Gastrocnemius medialis (tissue), 4 donors: Measurements from ENCODE around the gene TXNRD1. TPM values are rescaled to one million over a fixed set of nuclear protein-coding genes. Genes with fewer than 3 reads are reported as not detected.
"Not testable (repeated sequence)": the region's sequence is repeated elsewhere in the genome, so short reads cannot be mapped to it uniquely, and the experiment has no call there.

Source experiments
- ATAC-seq, 2 donors: fragments of 150-250 bp; one replicate each; pipeline ENCODE4 v1.9.1; 2016
- DNase-seq, 2 donors: peaks; one replicate each; pipeline ENCODE4 v3.0.0-alpha.2; 2019
- H3K27ac ChIP-seq, 4 donors: fragments of 200-600 bp; sonication (generic); 1 replicate in 1 of 4; 2 replicates in 3 of 4; pipeline ENCODE4 v1.5.1; 2016 to 2018; ENCODE audit warnings: mild to moderate bottlenecking in 2 of 4, moderate library complexity in 1 of 4
- H3K27me3 ChIP-seq, 3 donors: fragments of 200-600 bp; sonication (generic) in 2 of 3; 1 replicate in 1 of 3; 2 replicates in 2 of 3; pipeline versions ENCODE4 v1.5.1 to v1.6.0; 2016 to 2019; ENCODE audit warnings: mild to moderate bottlenecking in 1 of 3, moderate library complexity in 1 of 3
- H3K36me3 ChIP-seq, 2 donors: fragments of 200-600 bp; sonication (generic) in 1 of 2; one replicate each; pipeline ENCODE4 v1.5.1; 2017 to 2018
- H3K4me1 ChIP-seq, 2 donors: fragments of 200-600 bp; sonication (generic) in 1 of 2; one replicate each; pipeline ENCODE4 v1.5.1; 2016 to 2017; ENCODE audit warnings: mild to moderate bottlenecking in 2 of 2
- H3K4me3 ChIP-seq, 4 donors: fragments of 200-600 bp; sonication (generic) in 3 of 4; 1 replicate in 1 of 4; 2 replicates in 3 of 4; pipeline ENCODE4 v1.5.1; 2016 to 2019; ENCODE audit warnings: mild to moderate bottlenecking in 2 of 4
- H3K9me3 ChIP-seq, 3 donors: fragments of 200-600 bp; sonication (generic) in 2 of 3; 1 replicate in 1 of 3; 2 replicates in 2 of 3; pipeline ENCODE4 v1.5.1; 2016 to 2019
- CTCF ChIP-seq, 5 experiments: fragments of 450-650 bp in 3 of 5; fragments of 200-600 bp in 2 of 5; sonication (generic) in 2 of 5; IDR thresholded peaks in 4 of 5; conservative IDR thresholded peaks in 1 of 5; 1 replicate in 4 of 5; 2 replicates in 1 of 5; pipeline ENCODE4 v1.5.1; 2016 to 2019; ENCODE audit warnings: antibody characterized with exemption in 5 of 5, mild to moderate bottlenecking in 3 of 5, moderate library complexity in 3 of 5
- POLR2A ChIP-seq, 2 donors: fragments of 450-650 bp; IDR thresholded peaks; one replicate each; pipeline ENCODE4 v1.6.1; 2017; ENCODE audit warnings: antibody characterized with exemption in 2 of 2, mild to moderate bottlenecking in 2 of 2, moderate library complexity in 2 of 2
- in situ Hi-C, 4 donors: fragments of 200-750 bp; cut with MboI; loops; one replicate each; pipeline versions ENCODE4 v1.15.0 to v1.8.0; 2017; ENCODE audit warnings: low sequenced_read_pairs in 4 of 4
- intact Hi-C: fragments of 100-400 bp; cut with DNase I; formaldehyde crosslinking; loops from one replicate; pipeline ENCODE4 v1.15.1; 2023; ENCODE audit warnings: low total_unique reads
- total RNA-seq, 4 donors: library from RNA; depleted of rRNA; stranded (reverse); fragments of >200 nt; gene quantifications; one replicate each; pipeline versions ENCODE4 v1.1.0 to v1.2.3, GENCODE V29; 2016

TXNRD1 gene
- total RNA-seq, 4 donors from 2014 or later = 96.6 to 139 (median 118) TPM

GRCh38 chr12:104212516-104212915 is 3.1 kb upstream of the TXNRD1 start:
- no peaks in the 10 kb centered on the region for H3K27me3 ChIP-seq
- in situ Hi-C loops = loop anchor here (10.0 to 25.0 kb wide), 4 partner anchors 72 to 1175 kb away; partner anchors contain the start of gene EID3 (in 1 of the 4)
- ATAC-seq (no peak), DNase-seq (no peak)
- H3K4me1 ChIP-seq = peaks cover 4 to 10% of the 10 kb centered on the region in 2 donors
- no peak overlapping the region for H3K4me3 ChIP-seq
- intact Hi-C loops = no loop called here
- TF ChIP-seq POLR2A (IDR thresholded peaks at IDR 0.05) (no peak), CTCF (IDR thresholded peaks at IDR 0.05 in 4 of 5, conservative IDR thresholded peaks at IDR 0.05 in 1 of 5) (no peak)
- H3K36me3 ChIP-seq = no peaks in the 10 kb centered on the region
- H3K27ac ChIP-seq = no peak overlapping the region
- H3K9me3 ChIP-seq = no peaks in the 10 kb centered on the region

- peaks cover 4 to 10% of the 10 kb centered on the region in 2 donors for H3K4me1 ChIP-seq
- H3K27ac ChIP-seq = no peak overlapping the region
- ATAC-seq (no peak), DNase-seq (no peak)
- in situ Hi-C loops = loop anchor here (10.0 to 25.0 kb wide), 4 partner anchors 71 to 1173 kb away; partner anchors contain the start of gene EID3 (in 1 of the 4)
- H3K36me3 ChIP-seq = no peaks in the 10 kb centered on the region
- H3K4me3 ChIP-seq = no peak overlapping the region
- H3K9me3 ChIP-seq = no peaks in the 10 kb centered on the region
- intact Hi-C loops = no loop called here
- no peaks in the 10 kb centered on the region for H3K27me3 ChIP-seq
- TF ChIP-seq POLR2A (IDR thresholded peaks at IDR 0.05) (no peak), CTCF (IDR thresholded peaks at IDR 0.05 in 4 of 5, conservative IDR thresholded peaks at IDR 0.05 in 1 of 5) (no peak)
Measured at GRCh38 chr12:104213952-104214351, 1.6 kb upstream of the TXNRD1 start.

DNA sequence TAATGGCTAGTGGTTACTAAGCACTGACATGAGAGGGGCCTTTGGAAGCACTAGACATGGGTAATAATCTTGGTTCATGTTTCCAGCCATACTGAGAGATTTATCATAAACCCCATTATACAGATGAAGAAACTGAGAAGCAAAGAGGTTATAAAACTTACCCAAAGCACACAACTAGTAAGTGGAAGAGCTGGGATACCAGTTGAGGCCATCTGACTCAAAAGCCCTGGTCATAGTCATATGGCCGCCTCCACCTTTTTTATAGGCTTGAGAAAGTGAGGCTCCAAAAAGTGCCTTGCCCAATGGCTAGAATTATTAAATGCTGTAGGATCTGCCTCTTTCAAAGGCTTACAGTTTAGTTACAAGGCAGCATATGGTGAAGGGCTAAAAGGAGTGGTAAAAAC is 944 bp downstream of the TXNRD1 start:
- Histone ChIP-seq H3K36me3 (no peaks in the 10 kb centered on the region), H3K4me1 (peaks cover 10 to 16% of the 10 kb centered on the region in 2 donors), H3K9me3 (no peaks in the 10 kb centered on the region), H3K27me3 (no peaks in the 10 kb centered on the region), H3K4me3 (peak overlapping the region in 3 of 4 donors; percentile 67 to 73 (median 73)), H3K27ac (peak overlapping the region in 3 of 4 donors; percentile 60 to 72 (median 69))
- in situ Hi-C loops (loop anchor here (10.0 to 25.0 kb wide), 4 partner anchors 68 to 1171 kb away; partner anchors contain the start of gene EID3 (in 1 of the 4)), intact Hi-C loops (loop anchor here (2.0 to 5.0 kb wide), 2 partner anchors 41 to 86 kb away; partner anchors contain the start of gene EID3)
- DNase-seq = no peak
- no peak for ATAC-seq
- TF ChIP-seq POLR2A (IDR thresholded peaks at IDR 0.05) = no peak
- no peak for TF ChIP-seq CTCF (IDR thresholded peaks at IDR 0.05 in 4 of 5, conservative IDR thresholded peaks at IDR 0.05 in 1 of 5)

DNA sequence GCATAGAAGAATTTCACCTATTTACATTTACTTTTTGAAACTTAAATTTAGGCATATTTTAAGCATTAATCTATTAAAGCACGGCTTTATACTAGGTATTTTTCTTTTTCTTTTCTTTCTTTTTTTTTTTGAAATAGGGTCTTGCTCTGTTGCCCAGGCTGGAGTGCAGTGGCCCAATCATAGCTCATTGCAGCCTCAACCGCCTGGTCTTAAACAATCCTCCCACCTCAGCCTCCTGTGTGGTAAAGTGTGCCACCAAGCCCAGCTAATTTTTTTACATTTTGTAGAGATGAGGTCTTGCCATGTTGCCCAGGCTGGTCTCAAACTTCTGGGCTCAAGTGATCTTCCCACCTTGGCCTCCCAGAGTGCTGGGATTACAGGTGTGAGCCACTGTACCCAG is 2.9 kb downstream of the TXNRD1 start:
- Histone ChIP-seq H3K4me1 (peaks cover 10 to 16% of the 10 kb centered on the region in 2 donors), H3K27ac (peak overlapping the region; percentile 56 to 72 (median 66))
- H3K27me3 ChIP-seq, H3K4me3 ChIP-seq, ATAC-seq, DNase-seq, H3K9me3 ChIP-seq, H3K36me3 ChIP-seq: not testable (repeated sequence)
- intact Hi-C loops = loop anchor here (5.0 kb wide), 1 partner anchor 39 kb away; no protein-coding TSS in a partner anchor
- in situ Hi-C loops = loop anchor here (10.0 to 25.0 kb wide), 4 partner anchors 66 to 1169 kb away; partner anchors contain the start of gene EID3 (in 1 of the 4)

GRCh38 chr12:104218935-104219334 is 3.4 kb downstream of the TXNRD1 start:
- Histone ChIP-seq H3K9me3 (no peaks in the 10 kb centered on the region), H3K4me1 (peaks cover 10 to 16% of the 10 kb centered on the region in 2 donors), H3K36me3 (no peaks in the 10 kb centered on the region), H3K4me3 (no peak overlapping the region), H3K27me3 (no peaks in the 10 kb centered on the region), H3K27ac (peak overlapping the region; percentile 56 to 72 (median 66))
- intact Hi-C loops (loop anchor here (1.0 to 5.0 kb wide), 2 partner anchors 38 to 66 kb away; no protein-coding TSS in a partner anchor), in situ Hi-C loops (loop anchor here (10.0 to 25.0 kb wide), 4 partner anchors 66 to 1168 kb away; partner anchors contain the start of gene EID3 (in 1 of the 4))
- no peak for TF ChIP-seq POLR2A (IDR thresholded peaks at IDR 0.05)
- DNase-seq (no peak), ATAC-seq (no peak)
